Fibroblast of gingiva (primary cell): ENCODE measurements around the gene SLC2A9.
"Not testable (repeated sequence)": the region's sequence is repeated elsewhere in the genome, so short reads cannot be mapped to it uniquely, and the experiment has no call there.

Experiments
- DNase-seq: peaks from one replicate; pipeline ENCODE4 v3.0.0-alpha.2; 2011; ENCODE audit warnings: low read depth

SLC2A9 gene

GRCh38 chr4:9820343-9820742 is 201.0 kb downstream of the SLC2A9 start:
- DNase-seq, result no peak

DNA sequence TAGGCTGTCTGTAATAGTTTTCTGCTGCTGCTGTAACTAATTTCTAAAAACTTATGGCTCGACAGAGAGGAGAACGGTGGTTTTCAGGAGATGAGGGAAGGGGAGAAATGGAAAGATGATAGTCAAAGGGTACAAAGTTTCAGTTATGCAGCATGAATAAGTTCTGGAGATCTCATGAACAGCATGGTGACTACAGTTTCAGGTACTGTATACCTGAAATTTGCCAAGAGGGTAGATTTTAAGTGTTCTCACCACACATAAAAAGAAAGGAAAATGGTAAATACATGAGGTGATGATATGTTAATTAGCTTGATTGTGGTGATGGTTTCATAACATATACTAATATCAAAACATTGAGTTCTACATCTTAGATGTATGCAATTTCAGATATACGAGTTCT is 205.0 kb downstream of the SLC2A9 start:
- DNase-seq, result no peak

GRCh38 chr4:9812501-9813340 is 208.6 kb downstream of the SLC2A9 start:
- DNase-seq, result no peak

DNA sequence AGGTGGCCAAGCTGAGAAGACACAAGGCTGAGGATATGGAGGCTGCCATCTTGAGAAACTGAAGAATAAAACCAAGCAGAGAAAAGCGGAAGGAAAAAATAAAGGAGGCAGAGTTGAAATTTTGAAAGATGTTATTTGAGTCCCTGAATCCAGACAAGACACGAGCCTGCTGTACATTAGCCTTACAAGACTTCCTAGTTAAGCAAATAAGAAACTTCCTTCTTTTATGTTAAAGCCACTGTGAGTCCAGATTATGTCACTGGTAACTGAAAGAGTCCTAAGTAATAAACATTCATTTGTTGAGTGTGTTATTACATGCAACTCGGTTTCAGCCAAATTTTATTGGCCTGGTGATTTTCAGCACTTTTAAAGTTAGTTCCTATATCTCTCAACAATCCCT is 209.5 kb downstream of the SLC2A9 start:
- no peak for DNase-seq

DNA sequence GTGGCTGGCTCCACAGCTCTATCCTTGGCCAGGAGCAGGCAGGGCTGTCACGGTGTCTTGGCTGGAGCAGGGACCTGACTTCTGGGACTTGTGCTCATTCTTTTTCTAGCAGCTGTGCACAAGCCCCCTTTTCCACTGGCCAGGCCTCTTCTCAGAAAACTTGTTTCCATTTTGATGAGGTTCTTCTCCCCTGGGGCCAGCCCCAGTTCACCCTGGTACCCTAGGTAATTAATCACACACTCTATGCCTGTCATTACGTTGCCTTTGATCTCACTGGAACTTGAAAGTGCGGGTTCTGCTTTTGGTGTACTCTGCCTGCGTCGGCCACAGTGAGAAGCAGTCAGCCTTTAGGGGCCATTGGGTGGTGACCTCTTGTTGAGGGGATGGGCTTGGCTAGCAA is 213.2 kb downstream of the SLC2A9 start:
- no peak for DNase-seq

DNA sequence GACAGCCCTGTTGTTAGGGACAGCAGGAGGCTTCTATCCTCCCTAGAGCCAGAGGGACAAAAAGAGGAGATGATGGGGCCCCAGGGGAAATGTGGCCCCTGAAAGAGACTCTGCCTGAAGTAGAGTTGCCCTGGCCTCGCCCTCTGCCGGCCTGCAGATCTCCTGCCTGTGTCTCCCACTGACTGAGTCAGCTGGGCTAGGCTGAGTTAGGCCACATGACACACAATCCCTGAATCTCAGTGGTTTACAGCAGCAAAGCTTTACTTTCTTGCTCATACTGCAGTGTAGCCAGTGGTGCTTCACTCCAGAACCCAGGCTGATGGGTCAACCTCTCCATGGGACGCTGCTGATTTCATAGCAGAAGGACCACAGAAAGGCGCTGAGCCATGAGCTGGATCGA is 216.4 kb downstream of the SLC2A9 start:
- DNase-seq, result no peak

GRCh38 chr4:9800848-9801247 is 220.4 kb downstream of the SLC2A9 start:
- DNase-seq, result no peak

- DNase-seq, result not testable (repeated sequence)
Observed at GRCh38 chr4:9796641-9797040, 224.7 kb downstream of the SLC2A9 start.

DNA sequence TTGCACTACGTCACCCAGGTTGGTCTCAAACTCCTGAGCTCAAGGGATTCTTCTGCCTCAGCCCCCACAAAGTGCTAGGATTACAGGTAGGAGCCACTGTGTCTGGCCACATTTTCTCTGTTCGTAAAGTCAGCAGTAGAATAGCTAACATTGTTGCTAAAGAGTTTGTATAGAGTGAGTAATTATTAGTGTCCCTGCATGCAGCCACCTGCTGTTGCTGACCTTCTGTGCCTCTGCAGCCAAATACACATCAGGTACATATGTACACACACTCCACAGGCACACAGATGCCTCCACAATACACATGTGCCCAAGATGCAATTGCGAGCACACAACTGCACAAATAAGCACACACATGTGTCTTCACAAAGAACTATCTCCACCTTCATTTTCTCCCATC is 228.9 kb downstream of the SLC2A9 start:
- DNase-seq, result no peak

DNA sequence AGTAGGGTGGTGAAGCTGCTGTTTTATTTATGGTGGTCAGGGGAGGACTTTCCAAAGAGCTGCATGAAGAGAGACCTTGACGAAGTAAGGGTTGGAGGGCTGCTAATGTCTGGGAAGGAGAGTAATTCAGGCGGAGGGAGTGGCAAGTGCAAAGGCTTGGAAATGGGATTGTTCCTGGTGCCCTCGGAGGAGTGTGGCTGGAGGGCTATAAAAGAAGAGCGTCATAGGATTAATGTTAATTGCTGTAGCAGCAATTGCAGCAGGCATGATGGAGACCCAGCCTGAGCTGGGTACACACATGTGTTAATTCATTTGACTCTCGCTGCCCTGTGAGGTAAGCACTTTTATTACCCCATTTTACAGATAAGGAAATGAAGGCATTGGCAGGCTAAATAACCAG is 235.4 kb downstream of the SLC2A9 start:
- DNase-seq, result not testable (repeated sequence)

DNA sequence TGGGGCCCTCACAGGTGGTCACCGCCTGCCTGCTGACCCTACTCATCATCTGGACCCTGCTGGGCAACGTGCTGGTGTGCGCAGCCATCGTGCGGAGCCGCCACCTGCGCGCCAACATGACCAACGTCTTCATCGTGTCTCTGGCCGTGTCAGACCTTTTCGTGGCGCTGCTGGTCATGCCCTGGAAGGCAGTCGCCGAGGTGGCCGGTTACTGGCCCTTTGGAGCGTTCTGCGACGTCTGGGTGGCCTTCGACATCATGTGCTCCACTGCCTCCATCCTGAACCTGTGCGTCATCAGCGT is 239.2 kb downstream of the SLC2A9 start:
- no peak for DNase-seq

- DNase-seq, result no peak
Observed at GRCh38 chr4:9781343-9782135, 239.8 kb downstream of the SLC2A9 start, which contains the start of gene DRD5. DRD5 (plus strand) TSS chr4:9781634; CDS start chr4:9782030, 396 bp downstream.
